Renal cortical epithelial cell (primary cell): Measurements from ENCODE around the gene TBC1D22A. TPM values are rescaled to one million over a fixed set of nuclear protein-coding genes. Genes with fewer than 3 reads are reported as not detected.

Source experiments
- DNase-seq: peaks from one replicate; pipeline ENCODE4 v3.0.0-alpha.2; 2011; ENCODE audit warnings: low read depth
- total RNA-seq: library from RNA; depleted of rRNA; stranded (reverse); fragments of >200 nt; gene quantifications from 2 replicates; pipeline ENCODE4 v1.2.3, GENCODE V29; 2014

The TBC1D22A gene
- total RNA-seq, 1 donor from 2014 or later, result 20.0 TPM

DNA sequence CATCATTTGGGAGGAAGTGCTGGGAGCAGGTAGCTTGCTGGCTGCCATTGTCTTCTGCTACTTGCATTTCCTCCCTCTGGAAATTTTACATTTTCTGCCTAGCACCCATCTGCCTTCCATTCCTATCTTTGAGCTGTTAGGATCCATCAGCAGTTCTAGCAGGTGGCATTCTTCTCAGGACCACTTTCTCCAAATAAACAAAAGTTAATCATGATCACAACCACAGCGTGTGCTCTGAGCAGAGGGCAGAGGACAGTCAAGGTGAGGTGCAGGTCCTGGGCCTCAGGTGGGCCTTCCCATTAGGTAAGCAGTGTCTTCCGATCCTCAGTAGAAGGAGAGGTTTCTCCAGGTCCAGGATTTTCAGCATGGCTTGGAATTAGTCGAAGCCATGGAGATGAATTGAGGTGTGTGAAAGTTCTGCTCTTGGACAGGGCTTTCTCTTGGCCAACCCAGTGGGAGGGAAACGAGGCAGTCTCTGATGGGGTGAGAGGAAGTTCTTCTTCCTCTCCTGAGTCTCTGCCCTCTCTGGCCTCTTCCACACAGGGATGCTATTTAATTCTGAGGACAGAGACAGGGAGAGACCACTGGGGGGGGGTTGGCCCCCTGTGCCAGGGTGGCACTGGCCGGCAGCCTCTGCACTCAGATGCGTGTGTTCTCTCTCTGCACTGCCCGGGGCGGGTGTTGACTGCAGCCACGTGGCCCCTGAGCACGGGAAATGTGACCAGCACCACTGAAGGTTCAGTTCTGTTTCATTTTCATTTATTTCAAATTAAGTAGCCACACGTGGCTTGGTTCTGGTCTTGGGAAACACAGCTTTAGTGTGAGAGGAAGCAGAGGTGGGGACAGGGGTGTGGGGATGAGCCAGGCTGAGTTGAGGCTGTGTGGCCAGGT, 170.8 kb downstream of the TBC1D22A start:
- DNase-seq, result no peak

DNA sequence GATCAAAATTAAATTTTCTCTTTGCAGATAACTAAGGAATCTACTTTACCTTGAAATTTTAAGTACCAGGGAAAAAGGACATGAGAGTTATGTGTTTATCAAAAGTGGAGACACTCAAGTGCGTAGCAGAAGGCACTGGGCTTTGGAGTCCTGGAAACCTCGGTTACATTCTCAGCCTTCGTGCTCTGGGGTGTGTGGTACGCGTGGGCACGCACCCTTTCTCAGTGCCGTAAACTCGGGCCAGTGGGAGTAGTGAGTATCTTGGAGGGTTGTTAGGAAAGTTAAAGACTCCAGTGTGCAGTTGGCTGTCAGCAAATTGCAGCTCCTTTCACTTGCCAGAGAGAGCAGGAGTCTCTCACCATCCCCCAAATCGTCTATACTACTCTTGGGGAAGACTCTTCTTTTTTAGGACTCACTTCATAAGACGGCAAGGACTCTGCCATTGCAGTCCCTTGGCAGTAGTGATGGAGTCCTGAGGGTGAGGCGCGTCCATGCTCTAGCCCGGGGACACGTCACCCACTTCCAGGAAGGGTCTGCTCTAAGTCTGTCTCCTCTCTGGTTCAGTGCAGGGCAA, 171.8 kb downstream of the TBC1D22A start:
- no peak for DNase-seq

DNA sequence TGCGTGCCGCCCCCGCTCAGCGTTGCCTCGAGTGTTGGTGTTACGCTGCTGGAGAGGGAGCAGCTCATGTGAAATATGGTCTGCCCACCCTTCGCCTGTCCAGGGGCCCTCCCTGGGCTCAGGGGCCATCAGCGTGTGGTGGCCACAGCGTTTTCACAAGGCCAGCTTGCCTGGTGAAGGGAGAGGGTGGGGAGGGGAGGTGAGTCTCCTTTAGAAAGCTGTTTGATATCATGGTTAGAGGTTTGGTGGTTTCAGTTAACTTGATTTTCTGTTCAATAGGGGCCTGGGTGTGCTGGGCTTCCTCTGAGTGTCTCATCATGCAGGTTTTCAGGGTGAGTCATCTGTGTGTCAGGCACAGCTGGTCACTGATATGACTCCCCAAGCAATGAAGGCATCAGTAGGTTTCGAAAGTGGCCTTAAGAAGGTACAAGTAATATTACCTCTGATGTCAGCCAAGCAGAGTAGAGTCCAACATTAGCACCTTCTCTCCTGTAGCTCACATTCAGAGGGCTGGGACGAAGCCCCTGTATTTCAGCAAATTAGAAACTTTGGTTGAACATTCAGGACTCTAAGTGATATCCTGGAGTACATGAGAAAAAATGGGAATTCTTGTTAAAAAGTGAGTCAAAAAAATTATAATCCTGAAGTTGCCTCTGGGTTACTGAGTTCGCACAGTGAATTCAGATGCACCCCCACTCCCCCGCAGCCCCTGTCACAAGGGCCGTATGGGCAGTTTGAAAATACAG, 172.5 kb downstream of the TBC1D22A start:
- peak; percentile 97 for DNase-seq

DNA sequence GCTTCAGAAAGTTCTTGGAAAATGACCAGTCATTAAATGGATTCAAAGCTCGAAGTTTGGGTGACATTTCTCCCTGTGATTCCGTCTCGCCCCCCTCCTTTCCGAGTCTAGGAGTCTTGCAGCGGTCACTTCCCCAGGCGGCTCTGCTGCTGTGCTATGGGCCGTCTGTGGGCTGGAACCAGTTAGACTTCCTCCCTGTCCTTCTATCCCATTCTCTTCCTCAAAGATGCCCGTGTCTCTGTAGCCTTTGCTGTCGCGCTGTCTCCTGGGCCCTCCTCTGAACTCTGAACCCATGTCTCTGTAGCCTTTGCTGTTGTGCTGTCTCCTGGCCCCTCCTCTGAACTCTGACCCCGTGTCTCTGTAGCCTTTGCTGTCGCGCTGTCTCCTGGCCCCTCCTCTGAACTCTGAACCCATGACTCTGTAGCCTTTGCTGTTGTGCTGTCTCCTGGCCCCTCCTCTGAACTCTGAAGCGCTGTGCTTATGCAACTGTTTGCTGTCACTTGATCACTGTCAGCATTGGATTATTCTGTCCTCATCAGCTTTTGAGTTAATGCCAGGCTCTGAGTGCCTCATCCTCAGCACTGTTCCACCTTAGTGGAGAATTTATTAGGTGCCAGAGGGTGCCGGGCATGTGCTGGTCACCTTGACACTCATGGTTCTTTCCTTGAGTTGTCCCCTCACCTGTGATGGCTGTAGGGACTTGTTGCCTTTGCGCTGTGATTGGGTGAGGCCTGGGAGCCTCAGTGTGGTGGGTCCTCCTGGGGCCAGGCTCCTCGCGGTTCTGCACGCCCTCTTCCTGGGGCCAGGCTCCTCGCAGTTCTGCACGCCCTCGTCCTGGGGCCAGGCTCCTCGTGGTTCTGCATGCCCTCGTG, 173.3 kb downstream of the TBC1D22A start:
- peak; percentile 34 for DNase-seq

DNA sequence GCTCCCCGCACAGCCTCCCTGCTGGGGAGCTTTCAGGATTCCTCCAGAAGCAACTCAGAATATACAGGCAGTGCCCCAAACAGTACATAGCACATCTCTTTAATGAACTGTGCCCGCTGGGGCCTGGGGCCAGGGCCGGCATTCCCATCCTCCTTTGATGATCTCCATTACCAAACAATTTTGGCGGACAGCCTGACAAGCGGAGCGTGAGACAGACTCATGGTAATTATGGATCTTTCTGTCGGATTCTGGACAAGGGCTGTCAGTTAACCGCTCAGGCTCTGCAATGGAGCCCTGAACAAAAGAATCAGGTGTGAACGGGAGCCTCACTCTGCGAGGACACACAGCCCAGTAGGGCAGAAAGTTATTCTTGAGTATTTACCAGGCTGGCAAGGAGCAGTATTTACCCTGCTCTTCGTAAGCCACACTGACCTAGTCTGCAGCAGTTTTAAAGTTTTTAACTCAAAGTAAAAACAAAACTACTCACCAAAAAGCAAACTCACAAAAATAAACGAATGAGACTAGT, 174.0 kb downstream of the TBC1D22A start:
- DNase-seq, result peak; percentile 76

DNA sequence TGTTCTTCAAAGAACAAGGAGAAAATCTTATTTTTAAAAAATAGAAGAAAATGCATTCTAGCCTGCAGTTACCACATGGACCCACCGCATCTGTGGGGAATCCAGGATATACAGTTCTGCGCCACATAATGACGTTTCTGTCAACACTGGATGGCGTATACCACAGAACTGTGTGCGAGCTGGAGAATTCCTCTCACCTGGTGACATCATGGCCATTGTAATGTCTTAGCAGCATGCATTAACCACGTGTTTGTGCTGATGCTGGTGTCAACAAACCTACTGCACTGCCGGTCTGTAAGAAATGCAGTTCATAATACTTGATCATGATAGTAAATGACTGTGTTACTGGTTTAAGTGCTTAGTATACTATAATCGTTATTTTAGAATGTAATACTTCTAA, 174.7 kb downstream of the TBC1D22A start:
- no peak for DNase-seq

DNA sequence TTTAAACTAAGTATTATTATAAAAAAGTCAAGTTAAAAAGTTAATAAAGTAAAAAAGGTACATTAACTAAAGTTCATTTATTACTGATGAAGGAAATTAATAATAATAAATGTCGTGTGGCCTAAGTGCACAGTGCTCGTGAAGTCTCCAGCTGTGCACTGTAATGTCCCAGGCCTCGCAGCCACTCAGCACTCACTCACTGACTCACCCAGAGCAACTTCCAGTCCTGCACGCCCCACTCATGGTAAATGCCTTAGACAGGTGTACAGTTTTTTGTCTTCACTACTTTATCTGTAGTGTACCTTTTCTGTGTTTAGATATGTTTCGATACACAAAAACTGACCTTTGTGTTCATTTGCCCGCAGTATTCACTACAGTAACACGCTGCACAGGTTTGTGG, 175.5 kb downstream of the TBC1D22A start:
- no peak for DNase-seq

DNA sequence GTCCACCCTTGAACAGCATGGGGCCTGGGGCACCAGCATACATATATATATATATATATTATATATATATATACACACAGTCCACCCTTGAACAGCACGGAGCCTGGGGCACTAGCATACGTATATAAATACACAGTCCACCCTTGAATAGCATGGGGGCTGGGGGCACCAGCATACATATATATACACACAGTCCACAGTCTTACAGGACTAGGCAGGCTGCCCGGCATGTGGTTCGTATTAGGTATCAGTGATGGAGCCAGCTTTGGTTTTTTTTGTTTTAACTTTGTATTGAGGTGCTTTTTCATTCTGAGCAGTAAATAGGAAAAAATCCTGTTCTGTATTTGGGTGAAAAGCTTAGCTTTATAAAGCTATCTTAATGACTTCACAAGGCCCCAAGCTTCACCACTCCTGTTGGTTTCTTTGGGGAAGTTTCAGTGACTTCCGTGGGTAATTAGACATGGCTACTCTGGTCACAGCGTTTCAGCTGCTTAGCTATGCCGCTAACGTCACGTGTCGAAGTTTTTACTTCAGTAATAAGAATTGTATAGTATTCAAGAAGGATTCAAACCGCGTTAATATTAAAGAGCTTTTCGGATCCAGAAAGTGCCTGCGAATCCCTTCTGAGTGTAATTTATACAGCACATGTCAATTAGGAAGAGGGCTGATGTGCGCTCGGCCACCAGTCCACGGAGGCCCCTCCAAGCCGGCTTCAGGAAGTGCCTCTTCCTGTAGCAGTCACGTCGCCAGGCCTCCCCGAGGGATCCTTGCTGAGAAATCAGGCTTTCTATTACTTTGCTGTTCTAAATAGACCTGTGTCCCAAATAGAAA, 179.7 kb downstream of the TBC1D22A start:
- no peak for DNase-seq

DNA sequence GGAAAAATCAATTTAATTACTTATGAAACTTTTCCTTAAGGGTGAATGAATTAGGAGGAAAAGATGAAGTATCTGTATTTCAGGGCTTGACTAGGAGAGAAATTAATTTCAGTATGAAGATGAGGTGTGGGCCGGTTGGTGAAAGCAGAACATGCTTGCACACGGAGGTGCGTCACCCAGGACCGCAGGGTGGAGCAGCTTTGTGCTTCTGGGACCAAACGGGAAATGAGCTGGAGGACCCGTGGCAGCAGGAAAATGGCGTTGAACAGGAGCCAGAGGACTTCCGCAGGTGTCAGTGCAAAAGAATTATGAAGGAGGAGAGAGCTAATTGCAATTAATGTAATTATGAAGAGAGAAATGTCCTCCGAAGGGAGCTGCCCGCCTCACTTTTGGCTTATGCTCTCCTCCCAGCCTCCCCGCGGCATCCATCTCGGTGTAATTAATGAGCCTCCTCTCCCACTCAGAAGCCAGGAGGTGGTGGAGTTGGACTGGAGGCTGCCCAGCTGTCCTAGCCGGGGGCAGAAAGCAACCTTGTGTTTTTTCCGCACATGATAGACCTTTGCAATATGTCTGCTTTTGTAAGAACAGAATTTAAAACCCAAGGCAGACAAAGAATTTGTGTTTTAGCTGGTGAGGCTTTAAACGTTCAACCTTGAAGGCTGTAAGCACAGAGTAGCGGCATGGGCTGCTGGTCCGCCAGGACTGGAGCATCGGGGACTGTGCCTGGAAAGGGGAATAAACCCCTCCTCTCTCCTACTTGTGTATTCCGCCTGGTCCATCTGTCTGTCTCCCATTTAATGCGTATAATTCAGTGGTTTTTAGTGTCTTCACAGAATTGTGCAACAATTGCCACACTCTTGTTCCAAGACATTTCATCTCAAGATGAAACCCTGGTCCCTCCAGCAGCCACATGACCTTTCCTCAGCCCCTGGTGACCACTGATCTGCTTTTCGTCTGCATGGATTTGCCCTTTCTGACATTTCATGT, 180.6 kb downstream of the TBC1D22A start:
- DNase-seq, result no peak

DNA sequence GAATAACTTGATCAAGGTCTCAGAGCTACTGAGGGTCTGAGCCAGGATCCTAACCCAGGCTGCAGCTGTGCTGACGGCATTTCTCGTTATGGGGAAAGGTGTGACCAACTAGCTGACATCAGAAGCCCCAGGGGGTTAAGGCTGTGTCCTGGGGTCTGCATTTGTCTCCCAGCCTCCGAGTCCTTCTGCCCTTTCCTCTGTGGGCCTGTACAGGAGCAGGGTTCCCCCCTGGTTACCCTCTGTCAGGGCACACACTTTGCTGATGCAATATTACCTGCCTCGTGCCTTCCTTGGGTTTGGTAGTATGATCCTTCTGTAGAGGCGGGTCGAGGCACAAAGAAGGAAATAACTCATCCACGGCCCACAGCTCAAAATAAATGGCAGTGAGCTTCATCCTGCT, 183.0 kb downstream of the TBC1D22A start:
- DNase-seq, result no peak

DNA sequence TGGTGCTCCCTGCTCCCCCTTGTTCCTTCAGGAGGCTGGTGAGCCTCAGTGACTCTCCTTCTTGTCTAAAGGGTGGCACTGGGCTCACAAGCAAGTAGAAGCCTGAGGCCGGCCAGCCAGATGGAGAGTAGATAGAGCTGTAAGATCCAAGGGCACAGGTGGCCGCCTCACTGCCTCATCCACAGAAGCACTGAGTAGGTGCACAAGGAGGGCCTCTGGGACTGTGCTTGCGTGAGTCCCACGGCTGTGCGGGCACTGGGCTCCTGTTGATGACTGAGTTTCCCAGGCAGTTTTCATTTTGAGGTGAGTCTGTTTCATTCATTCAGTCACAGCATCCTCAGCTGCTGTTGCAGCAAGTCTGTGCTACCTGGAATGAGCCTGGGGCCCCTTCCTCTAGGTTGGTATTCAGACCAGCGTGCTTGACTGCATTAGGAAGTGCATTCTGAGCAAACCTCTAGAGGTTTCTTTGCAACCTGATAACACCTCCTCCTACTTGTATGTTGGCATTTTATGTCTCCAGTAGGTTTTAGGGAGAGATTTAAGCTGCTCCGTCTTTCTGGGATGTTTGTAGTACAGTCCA, 184.0 kb downstream of the TBC1D22A start:
- DNase-seq, result no peak

DNA sequence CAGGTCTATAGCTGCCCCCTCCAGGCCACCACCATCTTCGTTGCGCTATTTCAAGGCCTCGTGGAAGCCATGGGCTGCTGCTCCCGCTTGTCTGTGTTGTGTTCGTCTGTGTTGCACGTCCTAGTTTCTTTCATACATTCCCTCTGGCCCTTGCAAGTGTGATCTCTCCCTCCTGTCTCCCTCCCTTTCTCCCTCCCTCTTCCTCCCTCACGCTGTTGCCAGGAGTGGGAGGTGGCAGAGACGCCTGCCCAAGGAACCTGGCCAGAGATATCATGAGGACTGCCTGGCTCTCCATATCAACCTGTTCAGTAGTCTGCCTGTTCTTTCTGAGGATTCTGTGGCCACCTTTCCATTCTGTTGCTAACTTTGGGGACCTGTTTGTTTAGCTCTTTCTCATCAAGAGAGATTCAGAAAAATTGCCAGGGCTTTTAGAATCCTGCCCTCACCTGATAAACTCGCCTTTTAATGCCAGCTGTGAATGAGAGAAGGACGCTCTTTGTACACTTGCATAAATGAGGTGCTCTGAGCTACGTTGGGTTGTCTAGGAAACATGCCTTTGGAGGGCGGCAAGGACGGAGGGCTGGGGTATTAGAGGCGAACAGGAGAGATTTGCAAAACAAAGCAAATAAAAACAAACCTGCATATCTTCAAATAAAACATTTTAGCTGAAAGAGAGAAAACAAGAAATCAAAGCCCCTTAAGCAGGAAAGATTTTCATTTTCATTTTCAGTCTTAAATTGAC, 185.2 kb downstream of the TBC1D22A start:
- DNase-seq, result no peak

DNA sequence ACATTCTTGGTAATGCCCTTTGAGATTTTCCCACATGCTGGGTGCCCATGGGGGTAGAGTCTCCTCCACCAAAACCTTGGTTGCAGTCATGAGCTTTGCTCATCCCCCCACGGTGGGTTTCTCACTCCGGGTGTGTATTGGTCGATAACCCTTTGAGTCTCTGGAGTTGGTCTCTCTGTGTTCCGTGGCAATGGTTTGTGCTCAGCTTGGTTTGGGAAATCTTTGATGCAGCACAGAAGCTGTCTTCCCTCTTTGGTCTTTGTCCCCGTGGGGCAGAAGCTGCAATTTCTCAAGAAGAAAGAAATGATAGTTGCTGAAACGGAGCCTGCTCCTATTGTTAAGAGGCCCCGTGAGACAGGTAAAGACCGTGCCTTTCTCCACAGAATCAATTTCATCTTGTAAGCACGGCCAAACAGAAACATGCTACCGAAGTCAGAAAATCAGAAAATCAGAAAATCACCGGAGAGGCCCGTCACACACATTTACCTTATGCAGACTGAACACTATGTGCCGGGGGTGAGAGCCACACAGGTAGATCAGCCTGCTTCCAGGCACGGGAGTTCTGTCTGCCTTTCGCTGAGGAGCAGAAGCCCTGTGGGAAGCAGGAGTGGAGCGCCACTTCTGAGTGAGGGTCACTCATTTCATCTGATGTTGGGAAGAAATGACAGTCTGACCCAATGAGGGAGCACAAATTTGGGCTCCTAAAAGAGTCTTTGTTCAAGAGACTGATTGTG, 186.1 kb downstream of the TBC1D22A start:
- DNase-seq, result no peak

DNA sequence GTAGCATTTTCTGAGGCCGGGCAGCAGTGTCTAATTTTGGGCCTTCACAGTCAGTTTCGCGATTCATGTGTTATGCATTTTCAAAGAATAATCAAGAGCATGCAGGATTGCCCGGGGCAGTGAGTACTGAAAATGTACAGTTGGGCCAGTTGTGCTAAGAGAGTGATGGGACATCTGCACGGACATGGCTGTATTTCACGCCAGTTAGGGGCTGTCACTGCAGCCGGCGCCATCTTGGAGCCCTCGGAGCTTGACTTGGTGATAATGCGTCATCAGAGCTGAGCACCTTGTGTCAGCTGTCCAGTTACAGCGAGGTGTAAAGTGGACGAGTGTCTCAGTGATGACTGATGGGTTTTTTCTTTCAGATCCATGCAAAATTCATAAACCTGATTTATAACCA, 188.9 kb downstream of the TBC1D22A start:
- DNase-seq, result no peak

DNA sequence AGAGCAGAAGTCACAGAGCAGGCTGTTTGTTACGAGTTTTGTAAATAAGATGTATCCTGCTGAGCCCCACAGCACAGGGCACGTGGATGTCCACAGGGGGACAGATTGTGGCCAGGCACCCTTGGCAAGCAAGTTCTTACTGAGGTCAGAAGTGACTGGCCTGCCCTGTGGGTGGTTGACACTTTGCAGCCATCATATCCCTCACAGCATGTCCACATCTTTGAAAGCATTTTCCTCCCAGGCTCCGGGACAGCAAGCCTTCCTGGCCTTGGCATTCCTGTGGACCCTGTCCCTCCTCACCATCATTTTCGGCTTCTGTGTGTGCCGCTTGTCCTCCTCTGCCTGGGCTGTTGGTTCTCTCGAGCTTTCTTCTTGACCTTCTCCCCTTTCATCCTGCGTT, 189.5 kb downstream of the TBC1D22A start:
- no peak for DNase-seq

DNA sequence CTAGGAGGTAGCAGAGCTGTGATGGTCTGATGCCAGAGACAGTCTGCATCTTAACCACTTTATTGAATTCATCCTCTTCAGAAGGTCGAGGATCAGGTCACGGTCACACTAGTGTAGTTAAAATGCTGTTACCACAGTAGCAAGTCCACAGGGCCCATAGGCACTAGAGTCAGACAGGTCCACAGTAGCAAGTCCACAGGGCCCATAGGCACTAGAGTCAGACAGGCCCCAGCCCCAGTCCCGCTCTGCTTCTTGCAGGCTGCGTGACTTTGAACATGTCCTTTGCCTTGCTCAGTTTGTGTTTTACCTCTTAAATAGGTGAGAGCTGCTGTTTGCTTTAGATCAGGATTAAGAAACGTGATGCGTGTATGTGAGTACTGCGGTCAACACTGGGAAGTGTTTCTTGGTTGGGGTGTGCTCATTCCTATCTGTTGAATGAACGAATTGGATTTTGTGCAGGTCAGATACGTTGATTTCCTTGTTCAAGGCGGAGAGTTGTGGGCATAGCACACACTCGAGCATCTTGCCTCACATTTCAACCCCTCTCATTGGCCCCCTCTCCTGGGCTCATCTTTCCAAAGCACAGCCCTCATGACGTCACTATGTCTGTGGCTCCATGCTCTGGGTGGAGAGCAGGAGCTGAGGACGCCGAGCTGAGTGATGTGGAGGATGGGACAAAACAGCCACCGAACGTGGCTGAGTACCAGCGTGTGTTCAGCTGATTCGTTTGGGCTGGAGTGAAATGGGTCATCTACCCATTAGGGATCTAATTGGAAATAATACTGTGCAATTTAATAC, 191.7 kb downstream of the TBC1D22A start:
- DNase-seq, result no peak

DNA sequence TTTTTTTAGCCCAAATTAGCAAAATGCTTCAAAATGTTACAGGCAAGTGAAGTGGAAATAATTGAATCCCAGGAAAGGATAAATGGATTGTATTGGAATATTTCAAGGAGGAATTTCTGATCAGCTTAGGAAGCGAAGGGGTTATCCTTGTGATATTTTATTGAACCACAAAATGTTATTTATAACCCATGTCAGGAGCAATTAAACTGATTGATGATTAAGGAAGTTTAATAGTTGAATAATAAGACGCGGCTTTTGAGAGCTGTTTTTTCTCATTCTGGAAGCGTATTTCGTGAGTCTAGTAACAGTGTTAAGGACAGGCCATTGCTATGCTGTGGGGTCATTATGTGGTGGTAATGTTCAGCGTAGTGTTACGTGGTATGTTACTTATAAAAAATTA, 192.3 kb downstream of the TBC1D22A start:
- no peak for DNase-seq
